ENCODE data around the gene PIAS2.

- TF ChIP-seq ZNF699 (CRISPR knock-in tag; IDR thresholded peaks at IDR 0.05; ENCODE audit: insufficient replicate concordance) (no peak), ZNF518B (CRISPR knock-in tag; IDR thresholded peaks at IDR 0.05) (no peak), RERE (CRISPR knock-in tag; IDR thresholded peaks at IDR 0.05; ENCODE audit: borderline replicate concordance) (no peak), ZHX1 (conservative IDR thresholded peaks at IDR 0.05; ENCODE audit: low read length) (no peak), ETS1 (conservative IDR thresholded peaks at IDR 0.05; ENCODE audit: control insufficient read depth, low read depth, low read length) (no peak), CHD1 (IDR thresholded peaks at IDR 0.05; ENCODE audit: low read length) (no peak), CHCHD3 (CRISPR knock-in tag; IDR thresholded peaks at IDR 0.05) (no peak), ZNF212 (CRISPR knock-in tag; IDR thresholded peaks at IDR 0.05) (no peak), GATAD2A (IDR thresholded peaks at IDR 0.05) (no peak), ZNF3 (CRISPR knock-in tag; IDR thresholded peaks at IDR 0.05) (no peak)
Observed at GRCh38 chr18:46767217-46767616, 150.1 kb downstream of the PIAS2 start.
